Measurements from ENCODE around the gene NCAPH2. TPM values are rescaled to one million over a fixed set of nuclear protein-coding genes. Genes with fewer than 3 reads are reported as not detected.
A peak's percentile ranks its signal among the peaks of the same experiment; 100 is the strongest.

Gene NCAPH2
- total RNA-seq (2013), result 22.1 TPM
- 10 to 100 TPM; 12.5 to 23.6 (median 18.1) TPM for polyA plus RNA-seq
- 17.5 and 19.4 TPM in 2 replicates for polyA minus RNA-seq
- 9.5 to 32.3 (median 21.9) reads per million in 11 experiments for total RNA-seq

- peaks cover 20% of the 10 kb centered on the region for H3K4me1 Mint-ChIP-seq
- H3K27ac Mint-ChIP-seq, result peak within 1 kb of the TSS; percentile 86 to 97 (median 94)
- Histone ChIP-seq H3K4me1 (ENCODE audit: control insufficient read depth in 1 of 2, insufficient read depth in 2 of 2, low read length in 2 of 2) (peaks cover 19 to 26% of the 10 kb centered on the region in 2 donors), H4K20me1 (ENCODE audit: insufficient read depth, low read length) (no peaks in the 10 kb centered on the region), H2AFZ (ENCODE audit: insufficient read depth, low read depth, low read length, poor library complexity, severe bottlenecking) (peak within 1 kb of the TSS; percentile 84), H3K79me2 (ENCODE audit: insufficient read depth, low read length) (peaks cover 74% of the 10 kb centered on the region), H3K4me2 (replicated peaks; ENCODE audit: extremely low read depth, low read length, poor library complexity, severe bottlenecking) (peak within 1 kb of the TSS; percentile 98), H3K36me3 (replicated peaks in 1 of 2; ENCODE audit: control insufficient read depth in 1 of 2, insufficient read depth in 2 of 2, low read length in 2 of 2) (peaks cover 21 to 23% of the 10 kb centered on the region in 2 donors), H3K27me3 (ENCODE audit: control insufficient read depth in 2 of 2, insufficient read depth in 2 of 2, low read length in 2 of 2) (no peaks in the 10 kb centered on the region), H3K27ac (ENCODE audit: low read depth in 1 of 2, low read length in 2 of 2) (peak within 1 kb of the TSS; percentile 78 to 87), H3K9me3 (replicated peaks in 1 of 2; ENCODE audit: control insufficient read depth in 1 of 2, insufficient read depth in 1 of 2, low read length in 2 of 2) (no peaks in the 10 kb centered on the region), H3K9ac (ENCODE audit: insufficient read depth, low read length, poor library complexity, severe bottlenecking) (peak within 1 kb of the TSS; percentile 84), H3K4me3 (replicated peaks in 1 of 3; ENCODE audit: low read depth in 2 of 3, low read length in 3 of 3) (peak within 1 kb of the TSS; percentile 92 to 98 (median 96))
- no peaks in the 10 kb centered on the region for H3K9me3 Mint-ChIP-seq
- peak; percentile 95 to 99 (median 98) for DNase-seq
- TF ChIP-seq CTCF (IDR thresholded peaks at IDR 0.05), result no peak
- H3K27me3 Mint-ChIP-seq (ENCODE audit: low read depth in 3 of 3), result peaks cover 0 to 5% (median 0%) of the 10 kb centered on the region in 3 donors
- intact Hi-C loops (cut with micrococcal nuclease), result loop anchor here (2.0 to 5.0 kb wide), 5 partner anchors 19 to 121 kb away; partner anchors contain the start of genes ARSA (in 2 of the 2), CHKB (in 1 of the 2) and SYCE3 (in 1 of the 2)
- WGBS (ENCODE audit: insufficient coverage), result under 1% methylated on average over 42 of the region's 76 CpGs
- H3K4me3 Mint-ChIP-seq, result peak within 1 kb of the TSS; percentile 95 to 96
- peaks cover 13 to 21% of the 10 kb centered on the region in 2 donors for H3K36me3 Mint-ChIP-seq
These were observed at the start of gene NCAPH2 for GRCh38 chr22:50507991-50508884. TSS of gene NCAPH2 (plus strand) at chr22:50508224. CDS start at chr22:50508338, 114 bp downstream.

- intact Hi-C loops (cut with micrococcal nuclease), result no loop called here
These were observed 49.0 kb upstream of the NCAPH2 start for GRCh38 chr22:50459016-50459415.

More at GRCh38 chr22:50459016-50459415, 49.0 kb upstream of the NCAPH2 start:
- Mint-ChIP-seq H3K4me3 (no peak overlapping the region), H3K36me3 (peaks cover 73 to 93% of the 10 kb centered on the region in 2 donors), H3K27me3 (ENCODE audit: low read depth in 3 of 3) (peaks cover 0 to 3% (median 0%) of the 10 kb centered on the region in 3 donors), H3K27ac (no peak overlapping the region), H3K4me1 (no peaks in the 10 kb centered on the region), H3K9me3 (peaks cover 0 to 3% (median 0%) of the 10 kb centered on the region in 7 donors)
- Histone ChIP-seq H3K4me3 (replicated peaks in 1 of 3; ENCODE audit: low read depth in 2 of 3, low read length in 3 of 3) (no peak overlapping the region), H3K9me3 (replicated peaks in 1 of 2; ENCODE audit: control insufficient read depth in 1 of 2, insufficient read depth in 1 of 2, low read length in 2 of 2) (no peaks in the 10 kb centered on the region), H3K9ac (ENCODE audit: insufficient read depth, low read length, poor library complexity, severe bottlenecking) (no peak overlapping the region), H3K27ac (ENCODE audit: low read depth in 1 of 2, low read length in 2 of 2) (no peak overlapping the region), H3K79me2 (ENCODE audit: insufficient read depth, low read length) (no peaks in the 10 kb centered on the region), H2AFZ (ENCODE audit: insufficient read depth, low read depth, low read length, poor library complexity, severe bottlenecking) (no peak overlapping the region), H3K36me3 (replicated peaks in 1 of 2; ENCODE audit: control insufficient read depth in 1 of 2, insufficient read depth in 2 of 2, low read length in 2 of 2) (peaks cover 94 to 98% of the 10 kb centered on the region in 2 donors), H3K4me1 (ENCODE audit: control insufficient read depth in 1 of 2, insufficient read depth in 2 of 2, low read length in 2 of 2) (no peaks in the 10 kb centered on the region), H3K27me3 (ENCODE audit: control insufficient read depth in 2 of 2, insufficient read depth in 2 of 2, low read length in 2 of 2) (no peaks in the 10 kb centered on the region), H4K20me1 (ENCODE audit: insufficient read depth, low read length) (peaks cover 8% of the 10 kb centered on the region), H3K4me2 (replicated peaks; ENCODE audit: extremely low read depth, low read length, poor library complexity, severe bottlenecking) (no peak overlapping the region)
- WGBS (ENCODE audit: insufficient coverage), result 96% methylated on average over 22 of the region's 22 CpGs
- no peak for TF ChIP-seq CTCF (IDR thresholded peaks at IDR 0.05)
- no peak for DNase-seq
